GM04504 (cell line): ENCODE data around the gene SLC7A9.

Experiments
- DNase-seq: peaks from one replicate; pipeline ENCODE4 v3.0.0-alpha.2; 2012; ENCODE audit warnings: low read depth

Gene SLC7A9

GRCh38 chr19:32869369-32869965, at the start of gene SLC7A9:
Gene SLC7A9, minus strand, starts transcription at chr19:32869767. Its CDS starts 1,233 bp downstream, at chr19:32868534.
- DNase-seq, result no peak

- no peak for DNase-seq
Observed at GRCh38 chr19:32919365-32919764, 49.8 kb upstream of the SLC7A9 start.

GRCh38 chr19:32917616-32917996, 48.0 kb upstream of the SLC7A9 start:
- DNase-seq, result no peak

GRCh38 chr19:32916969-32917615, 47.5 kb upstream of the SLC7A9 start:
- no peak for DNase-seq

GRCh38 chr19:32914879-32915660, 45.5 kb upstream of the SLC7A9 start:
- DNase-seq, result no peak

- DNase-seq, result no peak
Observed at GRCh38 chr19:32911467-32911866, 41.9 kb upstream of the SLC7A9 start.

- DNase-seq, result no peak
Observed at GRCh38 chr19:32910874-32911273, 41.3 kb upstream of the SLC7A9 start.

- no peak for DNase-seq
Observed at GRCh38 chr19:32910094-32910493, 40.5 kb upstream of the SLC7A9 start.

- no peak for DNase-seq
Observed at GRCh38 chr19:32909257-32909656, 39.7 kb upstream of the SLC7A9 start.

GRCh38 chr19:32908641-32909190, 39.1 kb upstream of the SLC7A9 start:
- DNase-seq, result no peak

GRCh38 chr19:32902448-32902847, 32.9 kb upstream of the SLC7A9 start:
- DNase-seq, result no peak

- DNase-seq, result no peak
Observed at GRCh38 chr19:32901504-32902161, 32.1 kb upstream of the SLC7A9 start.

- no peak for DNase-seq
Observed at GRCh38 chr19:32896516-32897214, 27.1 kb upstream of the SLC7A9 start.

- DNase-seq, result no peak
Observed at GRCh38 chr19:32895384-32895783, 25.8 kb upstream of the SLC7A9 start.

- no peak for DNase-seq
Observed at GRCh38 chr19:32891609-32892008, 22.0 kb upstream of the SLC7A9 start.

- DNase-seq, result no peak
Observed at GRCh38 chr19:32890841-32891240, 21.3 kb upstream of the SLC7A9 start.

GRCh38 chr19:32890326-32890725, 20.8 kb upstream of the SLC7A9 start:
- no peak for DNase-seq

- no peak for DNase-seq
Observed at GRCh38 chr19:32889137-32889934, 19.8 kb upstream of the SLC7A9 start.

- no peak for DNase-seq
Observed at GRCh38 chr19:32887572-32888215, 18.1 kb upstream of the SLC7A9 start.

- DNase-seq, result no peak
Observed at GRCh38 chr19:32886241-32886640, 16.7 kb upstream of the SLC7A9 start.
